Endodermal cell (in vitro differentiated cells): ENCODE results near the gene SLC12A9. TPM values are rescaled to one million over a fixed set of nuclear protein-coding genes. Genes with fewer than 3 reads are reported as not detected.
A peak's percentile ranks its signal among the peaks of the same experiment; 100 is the strongest.
"Not testable (repeated sequence)": the region's sequence is repeated elsewhere in the genome, so short reads cannot be mapped to it uniquely, and the experiment has no call there.

ENCODE experiments used
- DNase-seq: peaks from one replicate; pipeline ENCODE4 v3.0.0-alpha.2; 2017
- H3K27ac ChIP-seq: 2 replicates; pipeline ENCODE4 v1.5.1; 2013; ENCODE audit warnings: mild to moderate bottlenecking, low read depth, low read length, moderate library complexity
- H3K27me3 ChIP-seq: 2 replicates; pipeline ENCODE4 v1.6.1; 2013; ENCODE audit warnings: mild to moderate bottlenecking, low read length, moderate library complexity; ENCODE audit not compliant: insufficient read depth, control insufficient read depth, poor library complexity, severe bottlenecking
- H3K36me3 ChIP-seq: 2 replicates; pipeline ENCODE4 v1.7.0; 2013; ENCODE audit warnings: mild to moderate bottlenecking, low read length, moderate library complexity; ENCODE audit not compliant: control insufficient read depth, insufficient read depth
- H3K4me1 ChIP-seq: one replicate; pipeline ENCODE4 v1.7.0; 2013; ENCODE audit warnings: low read length; ENCODE audit not compliant: control insufficient read depth, insufficient read depth
- H3K4me3 ChIP-seq: 2 replicates; pipeline ENCODE4 v1.5.1; 2013; ENCODE audit warnings: mild to moderate bottlenecking, low read length, moderate library complexity
- H3K9ac ChIP-seq: 2 replicates; pipeline ENCODE4 v1.6.1; 2013; ENCODE audit warnings: mild to moderate bottlenecking, low read length, moderate library complexity; ENCODE audit not compliant: poor library complexity, severe bottlenecking; ENCODE audit errors: extremely low read depth
- H3K9me3 ChIP-seq: 2 replicates; pipeline ENCODE4 v1.6.1; 2013; ENCODE audit warnings: mild to moderate bottlenecking, low read length, moderate library complexity; ENCODE audit not compliant: control insufficient read depth
- H3K27ac Mint-ChIP-seq: 2 replicates; pipeline ENCODE4 v1.8.0; 2020; ENCODE audit warnings: mixed read lengths
- H3K27me3 Mint-ChIP-seq: 2 replicates; pipeline ENCODE4 v1.8.0; 2021; ENCODE audit warnings: mild to moderate bottlenecking, mixed read lengths; ENCODE audit not compliant: insufficient read depth
- H3K36me3 Mint-ChIP-seq: 2 replicates; pipeline ENCODE4 v1.8.0; 2020; ENCODE audit warnings: low read depth, mixed read lengths
- H3K4me1 Mint-ChIP-seq: 2 replicates; pipeline ENCODE4 v1.8.0; 2020; ENCODE audit warnings: mixed read lengths
- H3K4me3 Mint-ChIP-seq: 2 replicates; pipeline ENCODE4 v1.8.0; 2020; ENCODE audit warnings: mild to moderate bottlenecking, moderate library complexity, mixed read lengths
- H3K9me3 Mint-ChIP-seq: 2 replicates; pipeline ENCODE4 v1.8.0; 2020; ENCODE audit warnings: mild to moderate bottlenecking, mixed read lengths
- WGBS, 2 experiments: methylation state at CpG; one replicate each; pipeline versions ENCODE4 v1.1.5 to v1.1.7; 2013; ENCODE audit warnings: missing lambda C conversion rate in 2 of 2, mixed read lengths in 1 of 2; ENCODE audit not compliant: insufficient coverage in 1 of 2, insufficient read length in 1 of 2; 5-methylcytosine and 5-hydroxymethylcytosine counted together
- total RNA-seq, 2 donors: library from RNA; stranded (reverse); fragmentation: NEBNext Ultra II Directional in 1 of 2; extraction: Animal tissue kit (Norgen Biotek cat#: 25700) in 1 of 2; gene quantifications; 2 replicates in 1 of 2; 3 replicates in 1 of 2; pipeline ENCODE4 v1.2.1, GENCODE V29; 2021
- TF ChIP-seq, protein P1 (sequence below): fragments of 200-600 bp; sonication (generic); conservative IDR thresholded peaks from 2 replicates; pipeline ENCODE4 v1.5.0; 2021; ENCODE audit warnings: antibody characterized with exemption, mild to moderate bottlenecking

SLC12A9 gene
- total RNA-seq, 2 donors from 2014 or later, result 22.5 to 35.1 TPM

- Histone ChIP-seq H3K27ac (no peak overlapping the region), H3K36me3 (peaks cover 7% of the 10 kb centered on the region), H3K27me3 (no peaks in the 10 kb centered on the region), H3K9me3 (no peaks in the 10 kb centered on the region), H3K9ac (no peak overlapping the region), H3K4me3 (no peak overlapping the region), H3K4me1 (no peaks in the 10 kb centered on the region)
- Mint-ChIP-seq H3K27ac (no peak overlapping the region), H3K9me3 (no peaks in the 10 kb centered on the region), H3K4me1 (peaks cover 7% of the 10 kb centered on the region), H3K27me3 (no peaks in the 10 kb centered on the region), H3K36me3 (peaks cover 15% of the 10 kb centered on the region), H3K4me3 (no peak overlapping the region)
- no peak for DNase-seq
- TF ChIP-seq, protein P1, sequence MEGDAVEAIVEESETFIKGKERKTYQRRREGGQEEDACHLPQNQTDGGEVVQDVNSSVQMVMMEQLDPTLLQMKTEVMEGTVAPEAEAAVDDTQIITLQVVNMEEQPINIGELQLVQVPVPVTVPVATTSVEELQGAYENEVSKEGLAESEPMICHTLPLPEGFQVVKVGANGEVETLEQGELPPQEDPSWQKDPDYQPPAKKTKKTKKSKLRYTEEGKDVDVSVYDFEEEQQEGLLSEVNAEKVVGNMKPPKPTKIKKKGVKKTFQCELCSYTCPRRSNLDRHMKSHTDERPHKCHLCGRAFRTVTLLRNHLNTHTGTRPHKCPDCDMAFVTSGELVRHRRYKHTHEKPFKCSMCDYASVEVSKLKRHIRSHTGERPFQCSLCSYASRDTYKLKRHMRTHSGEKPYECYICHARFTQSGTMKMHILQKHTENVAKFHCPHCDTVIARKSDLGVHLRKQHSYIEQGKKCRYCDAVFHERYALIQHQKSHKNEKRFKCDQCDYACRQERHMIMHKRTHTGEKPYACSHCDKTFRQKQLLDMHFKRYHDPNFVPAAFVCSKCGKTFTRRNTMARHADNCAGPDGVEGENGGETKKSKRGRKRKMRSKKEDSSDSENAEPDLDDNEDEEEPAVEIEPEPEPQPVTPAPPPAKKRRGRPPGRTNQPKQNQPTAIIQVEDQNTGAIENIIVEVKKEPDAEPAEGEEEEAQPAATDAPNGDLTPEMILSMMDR, result no peak
- WGBS, 2 experiments, result 90 to 94% methylated on average over 3 to 14 of the region's 14 CpGs
Observed at GRCh38 chr7:100854146-100854895, 1.8 kb downstream of the SLC12A9 start.

DNA sequence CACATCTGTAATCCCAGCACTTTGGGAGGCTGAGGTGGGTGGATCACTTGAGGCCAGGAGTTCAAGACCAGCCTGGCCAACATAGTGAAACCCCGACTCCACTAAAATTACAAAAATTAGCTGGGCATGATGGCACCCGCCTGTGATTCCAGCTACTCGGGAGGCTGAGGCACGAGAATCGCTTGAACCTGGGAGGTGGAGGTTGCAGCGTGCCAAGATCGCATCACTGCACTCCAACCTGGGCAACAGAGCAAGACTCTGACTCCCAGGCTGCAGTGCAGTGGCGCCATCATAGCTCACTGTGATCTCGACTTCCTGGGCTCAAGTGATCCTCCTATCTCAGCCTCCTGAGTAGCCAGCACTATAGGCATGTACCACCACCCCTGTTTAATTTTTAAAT is 2.4 kb downstream of the SLC12A9 start:
- H3K27ac Mint-ChIP-seq, H3K36me3 ChIP-seq, H3K4me1 Mint-ChIP-seq, H3K27me3 Mint-ChIP-seq, H3K9ac ChIP-seq, H3K4me3 ChIP-seq, H3K9me3 ChIP-seq, DNase-seq, H3K27ac ChIP-seq, H3K9me3 Mint-ChIP-seq, H3K27me3 ChIP-seq, H3K4me3 Mint-ChIP-seq, H3K4me1 ChIP-seq: not testable (repeated sequence)
- peaks cover 18% of the 10 kb centered on the region for H3K36me3 Mint-ChIP-seq
- WGBS, 2 experiments, result 95 to 97% methylated on average over 7 to 9 of the region's 9 CpGs

- Histone ChIP-seq H3K27me3 (no peaks in the 10 kb centered on the region), H3K4me3 (no peak overlapping the region), H3K9ac (no peak overlapping the region), H3K9me3 (no peaks in the 10 kb centered on the region), H3K4me1 (no peaks in the 10 kb centered on the region), H3K36me3 (peaks cover 12% of the 10 kb centered on the region), H3K27ac (no peak overlapping the region)
- TF ChIP-seq, protein P1, result no peak
- Mint-ChIP-seq H3K9me3 (no peaks in the 10 kb centered on the region), H3K27me3 (no peaks in the 10 kb centered on the region), H3K4me1 (peaks cover 7% of the 10 kb centered on the region), H3K27ac (peak overlapping the region; percentile 24), H3K4me3 (no peak overlapping the region), H3K36me3 (peaks cover 24% of the 10 kb centered on the region)
- no peak for DNase-seq
- 94 to 98% methylated on average over 7 to 10 of the region's 10 CpGs for WGBS, 2 experiments
Observed at GRCh38 chr7:100855515-100855914, 3.0 kb downstream of the SLC12A9 start.
